Heart right ventricle (tissue), 16 donors: ENCODE results near the gene PRDM8. TPM values are rescaled to one million over a fixed set of nuclear protein-coding genes. Genes with fewer than 3 reads are reported as not detected.

Experiments
- ATAC-seq, 8 donors: fragments of 200-7000 bp; cut with Tn5 transposase; one replicate each; pipeline ENCODE4 v1.9.1; 2020; ENCODE audit warnings: mild to moderate bottlenecking in 8 of 8, moderate library complexity in 8 of 8, moderate number of reproducible peaks in 1 of 8
- DNase-seq, 2 donors: peaks; one replicate each; pipeline ENCODE4 v3.0.0-alpha.2; 2020
- H3K27ac ChIP-seq, 10 donors: fragments of 200-600 bp; sonication (generic) in 2 of 10; one replicate each; pipeline versions ENCODE4 v1.5.0 to v1.8.0; 2020 to 2022; ENCODE audit warnings: mild to moderate bottlenecking in 3 of 10
- H3K27me3 ChIP-seq, 7 donors: fragments of 200-600 bp; one replicate each; pipeline ENCODE4 v1.8.0; 2021 to 2022; ENCODE audit warnings: mild to moderate bottlenecking in 2 of 7
- H3K36me3 ChIP-seq, 9 donors: fragments of 200-600 bp; sonication (generic) in 1 of 9; one replicate each; pipeline versions ENCODE4 v1.5.0 to v1.8.0; 2020 to 2022; ENCODE audit warnings: mild to moderate bottlenecking in 2 of 9
- H3K4me1 ChIP-seq, 9 donors: fragments of 200-600 bp; sonication (generic) in 1 of 9; one replicate each; pipeline versions ENCODE4 v1.5.0 to v1.8.0; 2020 to 2022; ENCODE audit warnings: mild to moderate bottlenecking in 4 of 9
- H3K4me3 ChIP-seq, 10 donors: fragments of 200-600 bp; sonication (generic) in 2 of 10; one replicate each; pipeline versions ENCODE4 v1.5.0 to v1.8.0; 2020 to 2022; ENCODE audit warnings: mild to moderate bottlenecking in 7 of 10, moderate library complexity in 2 of 10
- H3K9me3 ChIP-seq, 11 donors: fragments of 200-600 bp in 10 of 11; sonication (generic) in 2 of 11; one replicate each; pipeline versions ENCODE4 v1.5.0 to v1.8.0; 2013 to 2022; ENCODE audit warnings: mild to moderate bottlenecking in 2 of 11, control low read depth in 1 of 11, moderate library complexity in 1 of 11
- CTCF ChIP-seq, 9 donors: fragments of 200-600 bp; sonication (generic) in 2 of 9; IDR thresholded peaks; one replicate each; pipeline versions ENCODE4 v1.5.0 to v1.8.0; 2021 to 2022; ENCODE audit warnings: antibody characterized with exemption in 9 of 9, mild to moderate bottlenecking in 5 of 9, moderate library complexity in 1 of 9
- WGBS, 2 donors: extraction: QIAGEN DNeasy Blood & Tissue Kit; methylation state at CpG; one replicate each; pipeline ENCODE4 v1.1.7; 2013; ENCODE audit warnings: inconsistent platforms in 1 of 2; 5-methylcytosine and 5-hydroxymethylcytosine counted together
- intact Hi-C, 10 donors: fragments of 100-400 bp; cut with DNase I; formaldehyde crosslinking; loops; one replicate each; pipeline versions ENCODE4 v1.11.1 to v1.14.2; 2022
- polyA plus RNA-seq, 2 donors: library from polyadenylated mRNA; stranded (reverse); fragments of 200-250 nt; gene quantifications; one replicate each; pipeline ENCODE4 v1.2.3, GENCODE V29; 2013
- total RNA-seq, 10 donors: library from RNA; stranded (reverse); fragmentation: NEBNext Ultra II Directional in 3 of 10; extraction: Animal tissue kit (Norgen Biotek cat#: 25700) in 3 of 10; gene quantifications; one replicate each; pipeline versions ENCODE4 v1.2.1 to v1.2.4, GENCODE V29; 2021 to 2023
- donor health status: Arrhythmogenic right ventricular cardiomyopathy.
- donor health status: ischemic (EF 13 %, LVEDD 7.1; RV severe dilation, severe dysfunction).
- donor health status: healthy with polysubstance abuse.
- donor health status: DM: no; HTN: yes; CAD: no.
- donor health status: DM: no; HTN: no; CAD: no.
- donor health status: ischemic (EF 25% LVEDD 6.9; RV normal size, moderate dysfunction).
- donor health status: ischemic (EF 25% LVEDD 5.7; RV mildly dilated, moderate dysfunction).
- donor health status: healthy.
- donor health status: DM: yes; HTN: yes; CAD: no.
- donor health status: Ischemic cardiomyopathy.
- donor health status: ischemic (EF 35%, LVEDD 5.7; RV mildly dilated, moderate dysfunction).
- donor health status: nonischemic (EF 11% LVEDD 7.7; RV severe dilation, severe dysfunction).
- donor health status: DM: yes; HTN: yes; CAD: no.
- donor health status: PGD.
- donor health status: ischemic (EF 29% LVEDD 5.4; RV normal size, mild dysfunction).
- donor health status: nonischemic (EF 23%, LVEDD 6.1; RV moderate dilation, normal function).

PRDM8 gene
- total and polyA plus RNA-seq, 12 donors: 0.23 to 1.9 (median 0.67) TPM

GRCh38 chr4:80229590-80229989 lies 32.3 kb downstream of the PRDM8 start:
- 74 to 76% methylated on average over 2 of the region's 2 CpGs for WGBS, 2 donors
- intact Hi-C loops: no loop called here
- Histone ChIP-seq H3K4me1 (no peaks in the 10 kb centered on the region), H3K36me3 (no peaks in the 10 kb centered on the region), H3K9me3 (no peaks in the 10 kb centered on the region), H3K27me3 (peaks cover 0 to 43% (median 9%) of the 10 kb centered on the region in 7 donors), H3K27ac (no peak overlapping the region), H3K4me3 (no peak overlapping the region)
- no peak for DNase-seq
- no peak for ATAC-seq
- no peak for TF ChIP-seq CTCF (IDR thresholded peaks at IDR 0.05)

- no peak overlapping the region for H3K27ac ChIP-seq
- no peaks in the 10 kb centered on the region for H3K9me3 ChIP-seq
- H3K4me1 ChIP-seq: no peaks in the 10 kb centered on the region
- no peak for DNase-seq
- 68 to 90% methylated on average over 5 of the region's 5 CpGs for WGBS, 2 donors
- ATAC-seq: no peak
- intact Hi-C loops: no loop called here
- peaks cover 0 to 37% (median 17%) of the 10 kb centered on the region in 7 donors for H3K27me3 ChIP-seq
- H3K4me3 ChIP-seq: no peak overlapping the region
- no peak for TF ChIP-seq CTCF (IDR thresholded peaks at IDR 0.05)
- H3K36me3 ChIP-seq: no peaks in the 10 kb centered on the region
Observed at GRCh38 chr4:80231180-80231579, 33.9 kb downstream of the PRDM8 start.

- H3K27ac ChIP-seq: no peak overlapping the region
- 85 to 87% methylated on average over 2 of the region's 2 CpGs for WGBS, 2 donors
- DNase-seq (no peak), ATAC-seq (no peak)
- H3K9me3 ChIP-seq: no peaks in the 10 kb centered on the region
- no peaks in the 10 kb centered on the region for H3K4me1 ChIP-seq
- H3K36me3 ChIP-seq: no peaks in the 10 kb centered on the region
- intact Hi-C loops: no loop called here
- no peak for TF ChIP-seq CTCF (IDR thresholded peaks at IDR 0.05)
- H3K27me3 ChIP-seq: peaks cover 0 to 39% (median 18%) of the 10 kb centered on the region in 7 donors
- no peak overlapping the region for H3K4me3 ChIP-seq
Observed at GRCh38 chr4:80232707-80233370, 35.5 kb downstream of the PRDM8 start.

- Histone ChIP-seq H3K4me1 (no peaks in the 10 kb centered on the region), H3K9me3 (no peaks in the 10 kb centered on the region), H3K27me3 (peaks cover 0 to 40% (median 18%) of the 10 kb centered on the region in 7 donors), H3K36me3 (no peaks in the 10 kb centered on the region), H3K27ac (no peak overlapping the region), H3K4me3 (no peak overlapping the region)
- DNase-seq (no peak), ATAC-seq (no peak)
- 74 to 80% methylated on average over 4 of the region's 4 CpGs for WGBS, 2 donors
- intact Hi-C loops: no loop called here
- no peak for TF ChIP-seq CTCF (IDR thresholded peaks at IDR 0.05)
Observed at GRCh38 chr4:80233390-80233789, 36.1 kb downstream of the PRDM8 start.
